D721Med (cell line): ENCODE measurements around the gene FKBP6.
"Not testable (repeated sequence)": the region's sequence is repeated elsewhere in the genome, so short reads cannot be mapped to it uniquely, and the experiment has no call there.

Experiments
- DNase-seq: peaks from one replicate; pipeline ENCODE4 v3.0.0; 2011; ENCODE audit warnings: low spot score; ENCODE audit not compliant: insufficient read length
- FAIRE-seq: peaks from 2 replicates; lab custom pipeline; 2011; peaks lifted over from hg19 to GRCh38; lab: Jason Lieb, UNC
- CTCF ChIP-seq: IDR thresholded peaks from 2 replicates; pipeline ENCODE4 v1.5.1; 2012; ENCODE audit warnings: mild to moderate bottlenecking, control low read depth; ENCODE audit not compliant: insufficient read depth; ENCODE audit errors: missing control alignments

The FKBP6 gene

GRCh38 chr7:73327922-73328321 is at the start of gene FKBP6, which contains the start of gene TRIM50:
Gene FKBP6, plus strand, starts transcription at chr7:73328161. Its CDS starts 268 bp downstream, at chr7:73328429.
Gene TRIM50, minus strand, starts transcription at chr7:73328082. Its CDS starts 3,295 bp downstream, at chr7:73324787.
- not testable (repeated sequence) for DNase-seq, FAIRE-seq

GRCh38 chr7:73297235-73297634 is 30.7 kb upstream of the FKBP6 start:
- DNase-seq, FAIRE-seq: not testable (repeated sequence)

GRCh38 chr7:73297706-73298105 is 30.3 kb upstream of the FKBP6 start:
- FAIRE-seq, DNase-seq: not testable (repeated sequence)

GRCh38 chr7:73299812-73300211 is 28.1 kb upstream of the FKBP6 start:
- FAIRE-seq, DNase-seq: not testable (repeated sequence)

GRCh38 chr7:73301108-73301507 is 26.9 kb upstream of the FKBP6 start:
- not testable (repeated sequence) for DNase-seq, FAIRE-seq

- FAIRE-seq, DNase-seq: not testable (repeated sequence)
These were observed 25.1 kb upstream of the FKBP6 start for GRCh38 chr7:73302846-73303245.

- no peak for DNase-seq
- TF ChIP-seq CTCF: no peak
- FAIRE-seq: no peak
These were observed 24.4 kb upstream of the FKBP6 start for GRCh38 chr7:73303546-73303945.

GRCh38 chr7:73304071-73304470 is 23.9 kb upstream of the FKBP6 start:
- no peak for DNase-seq
- no peak for FAIRE-seq
- TF ChIP-seq CTCF: no peak

- not testable (repeated sequence) for FAIRE-seq
These were observed 23.2 kb upstream of the FKBP6 start for GRCh38 chr7:73304612-73305387.

GRCh38 chr7:73307436-73307835 is 20.5 kb upstream of the FKBP6 start:
- no peak for TF ChIP-seq CTCF
- FAIRE-seq (no peak), DNase-seq (no peak)

More at GRCh38 chr7:73304612-73305387, 23.2 kb upstream of the FKBP6 start:
- DNase-seq: not testable (repeated sequence)

- TF ChIP-seq CTCF: no peak
- DNase-seq: no peak
- no peak for FAIRE-seq
These were observed 19.8 kb upstream of the FKBP6 start for GRCh38 chr7:73308074-73308664.
